NCI-H1417 (cell line): ENCODE measurements around the gene KIAA1671.

Experiments used
- DNase-seq, 3 experiments: peaks; one replicate each; lab custom pipeline; 2025; lab: John Stamatoyannopoulos, UW

The KIAA1671 gene

GRCh38 chr22:25039754-25040153 is 87.2 kb downstream of the KIAA1671 start:
- no peak for DNase-seq

GRCh38 chr22:25045159-25045558 is 92.6 kb downstream of the KIAA1671 start:
- DNase-seq: no peak

GRCh38 chr22:25048071-25048470 is 95.6 kb downstream of the KIAA1671 start:
- no peak for DNase-seq

GRCh38 chr22:25048659-25049647 is 96.4 kb downstream of the KIAA1671 start:
- peak; percentile 20 to 69 (median 61) for DNase-seq

GRCh38 chr22:25049770-25050169 is 97.3 kb downstream of the KIAA1671 start:
- no peak for DNase-seq

GRCh38 chr22:25050566-25050965 is 98.0 kb downstream of the KIAA1671 start:
- DNase-seq: no peak

DNA sequence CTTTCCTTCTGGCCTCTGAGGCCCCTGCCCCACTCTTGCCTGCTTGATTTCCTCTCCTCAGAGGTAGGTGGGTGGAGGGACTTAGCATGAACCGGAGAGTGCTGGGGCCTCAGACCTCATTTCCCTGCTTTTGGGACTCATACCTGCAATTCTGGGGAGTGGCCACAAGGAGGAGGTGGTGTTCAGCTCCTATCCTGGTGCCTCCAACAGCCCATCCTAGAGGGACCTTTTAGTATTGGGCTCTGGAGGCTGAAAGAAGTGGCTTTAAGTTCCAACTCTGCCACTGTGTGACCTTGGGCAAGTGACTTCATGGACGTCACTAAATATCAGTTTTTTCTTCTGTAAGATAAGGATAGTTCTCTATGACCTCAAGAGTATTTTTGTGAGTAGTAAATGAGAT is 98.6 kb downstream of the KIAA1671 start:
- no peak for DNase-seq

DNA sequence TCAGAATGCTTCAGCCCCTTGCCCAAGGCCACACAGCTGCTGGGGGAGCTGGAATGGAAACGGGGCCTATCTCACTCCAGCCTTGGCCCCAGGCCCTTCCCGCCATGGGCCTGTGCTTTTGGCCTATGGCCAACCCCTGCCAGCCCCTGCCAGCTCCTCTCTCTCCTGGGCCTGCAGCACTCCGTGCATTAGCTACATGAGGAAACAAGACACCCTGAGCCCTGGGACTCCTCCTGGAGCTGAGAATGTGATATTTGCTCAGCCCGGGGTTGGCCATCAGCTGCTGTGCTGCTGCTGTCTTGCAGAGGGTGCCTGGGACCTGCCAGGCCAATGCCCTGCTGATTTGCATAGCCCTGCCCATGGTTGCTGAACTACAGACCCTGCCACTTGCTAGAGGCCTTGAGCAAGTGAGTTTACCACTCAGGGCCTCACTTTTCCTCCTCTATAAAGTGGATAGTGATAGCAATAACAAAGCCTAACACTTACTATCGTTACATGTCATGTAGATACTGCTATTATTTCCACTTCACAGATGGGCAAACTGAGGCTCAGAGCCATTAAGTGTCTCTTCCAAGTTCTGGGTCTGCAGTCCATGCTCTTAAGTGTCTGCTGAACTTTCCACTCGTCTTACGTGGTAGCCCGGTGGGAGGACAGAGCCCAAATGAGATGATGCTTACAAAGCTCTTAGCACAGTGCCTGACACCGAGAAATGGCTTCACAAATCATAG is 99.6 kb downstream of the KIAA1671 start:
- DNase-seq: peak in 1 of 3 experiments; percentile 24

DNA sequence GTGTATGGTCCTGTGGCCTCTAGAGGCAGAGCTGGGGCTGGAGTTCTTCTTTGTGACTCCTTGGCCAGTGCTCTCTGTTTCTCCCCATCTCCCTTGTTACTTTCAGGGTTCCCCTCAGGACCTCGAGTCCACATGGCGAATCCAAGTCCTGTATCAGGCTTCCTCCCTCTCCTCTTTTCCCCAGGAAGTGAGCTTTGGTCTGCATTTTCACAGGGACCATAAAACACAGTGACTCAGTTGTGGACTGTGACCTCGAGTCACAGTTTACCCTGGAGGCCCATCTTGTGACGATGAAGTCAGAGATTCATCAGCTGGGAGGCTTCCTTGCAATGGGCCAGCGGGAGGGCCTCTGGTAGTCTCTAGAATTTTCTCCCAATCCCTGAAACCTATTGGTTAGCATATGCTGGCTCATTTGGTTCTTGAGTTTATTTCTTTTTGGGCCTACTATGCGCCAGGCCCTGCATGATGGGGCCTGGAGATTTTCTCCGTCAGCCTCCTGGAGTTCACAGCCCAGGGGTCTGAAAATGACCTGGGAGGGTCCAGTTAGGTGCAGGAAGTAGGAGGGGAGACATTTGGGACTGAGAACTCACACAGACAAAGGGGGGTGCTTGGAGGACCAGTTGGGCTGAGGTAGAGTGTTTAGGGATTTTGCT is 100.8 kb downstream of the KIAA1671 start:
- no peak for DNase-seq

- no peak for DNase-seq
Measured at GRCh38 chr22:25054943-25055511, 102.5 kb downstream of the KIAA1671 start.

DNA sequence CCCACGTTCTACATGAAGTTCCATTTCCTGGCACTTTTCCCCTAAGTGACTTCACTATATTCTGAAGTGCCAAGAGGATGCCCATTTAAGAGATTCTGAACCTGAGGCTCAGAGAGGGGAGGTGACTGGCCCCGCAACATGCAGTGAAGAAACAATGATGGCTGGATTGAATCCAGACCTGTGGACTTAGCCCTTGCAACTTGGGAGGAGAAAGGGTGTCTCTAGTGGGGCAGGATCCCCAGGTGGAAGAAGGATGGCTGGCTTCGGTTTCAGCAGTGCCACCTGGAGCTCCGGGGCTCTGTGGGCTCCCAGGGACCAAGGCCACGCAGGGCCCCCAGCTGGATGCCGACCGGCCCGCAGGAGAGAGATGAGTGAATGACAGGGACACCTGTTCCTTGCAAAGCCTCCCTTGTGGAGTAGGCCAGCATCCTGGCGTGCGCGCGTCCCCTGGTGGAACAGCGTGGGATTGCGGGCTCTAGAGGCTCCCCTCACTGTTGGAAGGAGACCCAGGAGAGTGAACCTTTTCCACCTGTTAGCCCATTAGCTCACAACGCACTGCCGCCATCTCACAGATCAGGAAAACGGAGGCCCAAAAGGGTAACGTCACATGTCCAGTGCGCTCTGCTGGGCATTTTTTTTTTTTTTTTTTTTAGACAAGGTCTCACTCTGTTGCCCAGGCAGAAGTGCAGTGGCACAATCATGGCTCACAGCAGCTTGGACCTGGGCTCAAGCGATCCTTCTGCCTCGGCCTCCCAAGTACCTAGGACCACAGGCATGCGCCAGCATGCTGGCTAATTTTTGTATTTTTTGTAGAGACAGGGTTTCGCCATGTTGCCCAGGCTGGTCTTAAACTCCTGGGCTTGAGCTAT is 104.7 kb downstream of the KIAA1671 start:
- peak; percentile 37 to 71 (median 59) for DNase-seq

DNA sequence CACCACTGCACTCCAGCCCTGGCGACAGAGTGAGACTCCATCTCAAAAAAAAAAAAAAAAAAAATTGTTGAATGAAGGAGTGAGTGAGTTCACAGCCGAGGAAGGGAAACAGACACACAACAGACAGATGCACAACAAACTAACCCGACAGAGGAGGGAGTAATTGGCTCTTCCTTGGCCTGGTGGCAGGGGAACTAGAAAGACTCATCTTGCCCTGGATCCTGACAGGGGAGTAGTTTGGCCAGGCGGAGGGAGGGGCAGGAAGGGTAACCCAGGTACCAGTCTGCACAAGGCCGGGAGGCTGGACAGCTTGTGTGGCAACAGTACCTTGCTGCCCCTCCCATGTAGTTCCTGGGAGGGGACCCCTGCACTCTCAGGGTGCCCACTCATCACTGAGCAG is 106.9 kb downstream of the KIAA1671 start:
- DNase-seq: no peak

DNA sequence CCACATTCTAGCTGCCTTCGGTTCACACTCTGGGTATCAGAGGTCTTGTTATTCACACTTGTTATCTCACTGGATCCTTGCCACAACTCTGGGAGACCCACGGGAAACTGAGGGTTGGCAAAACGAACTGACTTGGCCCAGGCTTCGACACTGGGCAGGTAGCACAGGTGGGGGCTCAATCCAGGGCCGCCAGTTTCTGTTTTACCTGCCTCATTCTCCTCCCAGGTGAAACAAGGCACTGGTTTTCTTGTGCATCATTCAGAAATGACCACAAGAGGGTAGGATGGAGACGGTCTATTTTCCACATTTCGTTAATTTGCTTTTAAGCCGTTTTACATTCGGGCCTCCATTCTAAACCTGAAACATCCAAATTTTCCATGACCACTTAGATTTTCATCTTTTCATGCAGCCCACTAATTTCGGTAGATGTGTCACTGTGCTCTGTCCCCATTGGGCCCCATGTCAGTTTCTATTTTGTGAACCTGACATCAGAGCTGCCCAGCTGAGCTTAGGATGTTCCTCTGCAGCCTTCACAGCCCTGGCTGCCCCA is 108.1 kb downstream of the KIAA1671 start:
- DNase-seq: no peak

DNA sequence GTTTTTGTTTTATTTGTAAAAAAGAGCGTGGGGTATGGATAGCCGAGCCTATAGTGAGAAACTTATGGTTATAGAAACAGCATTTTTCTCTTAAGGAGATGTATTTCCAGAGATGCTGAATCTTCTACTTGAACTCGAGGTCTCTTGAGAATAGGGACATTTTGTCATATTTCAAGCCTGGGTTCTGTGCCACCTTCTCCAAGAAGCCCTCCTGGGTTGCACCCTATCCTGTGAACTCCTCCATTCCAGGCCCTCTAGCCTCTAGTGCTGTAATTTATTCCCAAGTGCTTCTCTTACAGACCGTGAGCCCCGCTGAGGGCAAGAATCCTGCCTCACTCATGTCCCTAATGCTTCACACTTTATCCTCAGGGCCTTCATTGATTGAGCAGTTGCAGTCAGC is 108.6 kb downstream of the KIAA1671 start:
- no peak for DNase-seq

GRCh38 chr22:25061605-25062376 is 109.3 kb downstream of the KIAA1671 start:
- no peak for DNase-seq

DNA sequence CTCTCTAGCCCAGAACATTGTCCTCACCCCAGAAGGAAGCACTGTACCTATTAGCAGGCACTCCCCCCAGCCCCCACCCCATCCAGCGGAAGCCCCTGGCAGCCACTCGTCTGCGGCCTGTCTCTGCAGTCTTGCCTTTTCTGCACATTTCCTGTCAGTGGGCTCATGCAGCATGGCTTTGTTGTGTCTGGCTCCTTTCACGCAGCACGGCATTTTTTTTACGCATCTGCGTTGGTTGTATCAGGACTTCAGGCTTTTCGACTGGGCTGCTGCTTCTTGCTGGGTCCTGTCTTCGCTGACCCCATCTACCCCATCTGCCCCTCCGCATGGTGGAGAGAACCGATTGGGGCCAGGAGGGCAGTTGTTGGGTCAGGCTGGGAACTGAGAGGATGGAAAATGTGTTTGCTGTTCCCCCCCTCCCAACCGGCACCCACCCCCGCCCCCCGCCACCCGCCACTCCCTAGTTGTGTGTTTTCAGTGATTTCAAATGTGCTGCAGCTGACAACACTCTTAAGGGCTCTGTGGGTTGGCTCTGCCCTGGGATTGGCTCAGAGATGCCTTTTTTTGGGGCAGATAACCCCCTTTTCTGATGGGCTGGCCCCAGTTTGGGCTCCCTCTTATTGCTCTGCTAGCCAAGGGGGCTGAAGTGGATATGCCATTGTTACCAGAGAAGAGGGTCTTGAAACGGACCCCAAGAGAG is 110.0 kb downstream of the KIAA1671 start:
- DNase-seq: no peak

GRCh38 chr22:25064894-25065560 is 112.5 kb downstream of the KIAA1671 start:
- no peak for DNase-seq

GRCh38 chr22:25066861-25067435 is 114.4 kb downstream of the KIAA1671 start:
- DNase-seq: no peak
